ENCODE measurements around the gene HOXB8. TPM values are rescaled to one million over a fixed set of nuclear protein-coding genes. Genes with fewer than 3 reads are reported as not detected.

Gene HOXB8
- total and polyA plus RNA-seq, 2 donors = 0.07 TPM; not detected in 1

GRCh38 chr17:48606892-48607614 lies 8.0 kb downstream of the HOXB8 start:
- peaks cover 86 to 100% of the 10 kb centered on the region in 2 donors for H3K27me3 ChIP-seq (ENCODE audit: control insufficient read depth in 2 of 2, insufficient read depth in 1 of 2, low read length in 1 of 2)
- no peak for DNase-seq (ENCODE audit: low read depth in 6 of 9, low spot score in 9 of 9)
- H3K36me3 ChIP-seq (ENCODE audit: control insufficient read depth in 2 of 2, insufficient read depth in 2 of 2, low read length in 1 of 2) = no peaks in the 10 kb centered on the region
- H3K4me3 ChIP-seq (ENCODE audit: low read length in 2 of 2) = no peak overlapping the region
- H3K27ac ChIP-seq (ENCODE audit: low read depth in 1 of 2, low read length in 1 of 2) = no peak overlapping the region
- peaks cover 11 to 24% of the 10 kb centered on the region in 2 donors for H3K4me1 ChIP-seq (ENCODE audit: control insufficient read depth in 2 of 2, insufficient read depth in 2 of 2, low read length in 2 of 2)
- peaks cover 0 to 30% of the 10 kb centered on the region in 2 donors for H3K9me3 ChIP-seq (ENCODE audit: control insufficient read depth in 2 of 2, insufficient read depth in 1 of 2, low read length in 1 of 2)
- 94% methylated on average over 9 of the region's 9 CpGs for WGBS

GRCh38 chr17:48605991-48606891 lies 8.9 kb downstream of the HOXB8 start:
- H3K27ac ChIP-seq (ENCODE audit: low read depth in 1 of 2, low read length in 1 of 2) = no peak overlapping the region
- peaks cover 11 to 17% of the 10 kb centered on the region in 2 donors for H3K4me1 ChIP-seq (ENCODE audit: control insufficient read depth in 2 of 2, insufficient read depth in 2 of 2, low read length in 2 of 2)
- H3K4me3 ChIP-seq (ENCODE audit: low read length in 2 of 2) = no peak overlapping the region
- WGBS = 93% methylated on average over 41 of the region's 41 CpGs
- peaks cover 0 to 33% of the 10 kb centered on the region in 2 donors for H3K9me3 ChIP-seq (ENCODE audit: control insufficient read depth in 2 of 2, insufficient read depth in 1 of 2, low read length in 1 of 2)
- H3K27me3 ChIP-seq (ENCODE audit: control insufficient read depth in 2 of 2, insufficient read depth in 1 of 2, low read length in 1 of 2) = peaks cover 87 to 100% of the 10 kb centered on the region in 2 donors
- no peak for DNase-seq (ENCODE audit: low read depth in 6 of 9, low spot score in 9 of 9)
- no peaks in the 10 kb centered on the region for H3K36me3 ChIP-seq (ENCODE audit: control insufficient read depth in 2 of 2, insufficient read depth in 2 of 2, low read length in 1 of 2)

GRCh38 chr17:48605409-48605919 lies 9.6 kb downstream of the HOXB8 start:
- DNase-seq (ENCODE audit: low read depth in 6 of 9, low spot score in 9 of 9) = no peak
- Histone ChIP-seq H3K4me3 (ENCODE audit: low read length in 2 of 2) (no peak overlapping the region), H3K27me3 (ENCODE audit: control insufficient read depth in 2 of 2, insufficient read depth in 1 of 2, low read length in 1 of 2) (peaks cover 86 to 100% of the 10 kb centered on the region in 2 donors), H3K27ac (ENCODE audit: low read depth in 1 of 2, low read length in 1 of 2) (no peak overlapping the region), H3K9me3 (ENCODE audit: control insufficient read depth in 2 of 2, insufficient read depth in 1 of 2, low read length in 1 of 2) (peaks cover 0 to 29% of the 10 kb centered on the region in 2 donors), H3K36me3 (ENCODE audit: control insufficient read depth in 2 of 2, insufficient read depth in 2 of 2, low read length in 1 of 2) (no peaks in the 10 kb centered on the region), H3K4me1 (ENCODE audit: control insufficient read depth in 2 of 2, insufficient read depth in 2 of 2, low read length in 2 of 2) (peaks cover 5 to 9% of the 10 kb centered on the region in 2 donors)
- 88% methylated on average over 10 of the region's 10 CpGs for WGBS

- Histone ChIP-seq H3K27ac (ENCODE audit: low read depth in 1 of 2, low read length in 1 of 2) (no peak within 1 kb of the TSS), H3K27me3 (ENCODE audit: control insufficient read depth in 2 of 2, insufficient read depth in 1 of 2, low read length in 1 of 2) (peaks cover 86 to 100% of the 10 kb centered on the region in 2 donors), H3K9me3 (ENCODE audit: control insufficient read depth in 2 of 2, insufficient read depth in 1 of 2, low read length in 1 of 2) (peaks cover 0 to 22% of the 10 kb centered on the region in 2 donors), H3K36me3 (ENCODE audit: control insufficient read depth in 2 of 2, insufficient read depth in 2 of 2, low read length in 1 of 2) (no peaks in the 10 kb centered on the region), H3K4me1 (ENCODE audit: control insufficient read depth in 2 of 2, insufficient read depth in 2 of 2, low read length in 2 of 2) (peaks cover 0 to 3% of the 10 kb centered on the region in 2 donors), H3K4me3 (ENCODE audit: low read length in 2 of 2) (no peak within 1 kb of the TSS)
- WGBS = 62% methylated on average over 16 of the region's 16 CpGs
- no peak for DNase-seq (ENCODE audit: low read depth in 6 of 9, low spot score in 9 of 9)
Measured at GRCh38 chr17:48604770-48605329, 10.2 kb downstream of the HOXB8 start, which contains the start of gene HOXB6. Gene HOXB6 (minus strand): TSS chr17:48604986. CDS start chr17:48598150, 6,836 bp downstream.

GRCh38 chr17:48603959-48604769 lies 10.9 kb downstream of the HOXB8 start:
- Histone ChIP-seq H3K27ac (ENCODE audit: low read depth in 1 of 2, low read length in 1 of 2) (no peak overlapping the region), H3K4me3 (ENCODE audit: low read length in 2 of 2) (no peak overlapping the region), H3K36me3 (ENCODE audit: control insufficient read depth in 2 of 2, insufficient read depth in 2 of 2, low read length in 1 of 2) (no peaks in the 10 kb centered on the region), H3K27me3 (ENCODE audit: control insufficient read depth in 2 of 2, insufficient read depth in 1 of 2, low read length in 1 of 2) (peaks cover 86 to 100% of the 10 kb centered on the region in 2 donors), H3K4me1 (ENCODE audit: control insufficient read depth in 2 of 2, insufficient read depth in 2 of 2, low read length in 2 of 2) (peaks cover 0 to 2% of the 10 kb centered on the region in 2 donors), H3K9me3 (ENCODE audit: control insufficient read depth in 2 of 2, insufficient read depth in 1 of 2, low read length in 1 of 2) (peaks cover 0 to 21% of the 10 kb centered on the region in 2 donors)
- 39% methylated on average over 21 of the region's 21 CpGs for WGBS
- DNase-seq (ENCODE audit: low read depth in 6 of 9, low spot score in 9 of 9) = no peak

GRCh38 chr17:48601539-48602425 lies 13.3 kb downstream of the HOXB8 start:
- H3K36me3 ChIP-seq (ENCODE audit: control insufficient read depth in 2 of 2, insufficient read depth in 2 of 2, low read length in 1 of 2) = no peaks in the 10 kb centered on the region
- WGBS = 42% methylated on average over 35 of the region's 35 CpGs
- H3K9me3 ChIP-seq (ENCODE audit: control insufficient read depth in 2 of 2, insufficient read depth in 1 of 2, low read length in 1 of 2) = peaks cover 0 to 25% of the 10 kb centered on the region in 2 donors
- H3K27me3 ChIP-seq (ENCODE audit: control insufficient read depth in 2 of 2, insufficient read depth in 1 of 2, low read length in 1 of 2) = peaks cover 95 to 100% of the 10 kb centered on the region in 2 donors
- no peak overlapping the region for H3K27ac ChIP-seq (ENCODE audit: low read depth in 1 of 2, low read length in 1 of 2)
- peaks cover 0 to 15% of the 10 kb centered on the region in 2 donors for H3K4me1 ChIP-seq (ENCODE audit: control insufficient read depth in 2 of 2, insufficient read depth in 2 of 2, low read length in 2 of 2)
- DNase-seq (ENCODE audit: low read depth in 6 of 9, low spot score in 9 of 9) = no peak
- no peak overlapping the region for H3K4me3 ChIP-seq (ENCODE audit: low read length in 2 of 2)

- H3K27me3 ChIP-seq (ENCODE audit: control insufficient read depth in 2 of 2, insufficient read depth in 1 of 2, low read length in 1 of 2) = peaks cover 97 to 100% of the 10 kb centered on the region in 2 donors
- no peaks in the 10 kb centered on the region for H3K36me3 ChIP-seq (ENCODE audit: control insufficient read depth in 2 of 2, insufficient read depth in 2 of 2, low read length in 1 of 2)
- H3K9me3 ChIP-seq (ENCODE audit: control insufficient read depth in 2 of 2, insufficient read depth in 1 of 2, low read length in 1 of 2) = peaks cover 0 to 25% of the 10 kb centered on the region in 2 donors
- H3K4me1 ChIP-seq (ENCODE audit: control insufficient read depth in 2 of 2, insufficient read depth in 2 of 2, low read length in 2 of 2) = peaks cover 0 to 20% of the 10 kb centered on the region in 2 donors
- WGBS = 88% methylated on average over 4 of the region's 4 CpGs
- H3K4me3 ChIP-seq (ENCODE audit: low read length in 2 of 2) = no peak overlapping the region
- no peak for DNase-seq (ENCODE audit: low read depth in 6 of 9, low spot score in 9 of 9)
- no peak overlapping the region for H3K27ac ChIP-seq (ENCODE audit: low read depth in 1 of 2, low read length in 1 of 2)
Measured at GRCh38 chr17:48601207-48601538, 13.9 kb downstream of the HOXB8 start.
